Loucy (cell line): ENCODE data around the gene APBB2.

Source experiments
- H2AFZ ChIP-seq: fragments of 200-600 bp; sonication (generic); 2 replicates; pipeline ENCODE4 v1.6.0; 2016; ENCODE audit warnings: antibody characterized with exemption, mild to moderate bottlenecking, low read length, moderate library complexity
- H3F3A ChIP-seq: fragments of 200-600 bp; 2 replicates; pipeline ENCODE4 v1.6.0; 2016; ENCODE audit warnings: antibody characterized with exemption, low read depth, mild to moderate bottlenecking
- H3K27me3 ChIP-seq: fragments of 200-600 bp; sonication (generic); 2 replicates; pipeline ENCODE4 v1.6.1; 2014; ENCODE audit warnings: low read length, mild to moderate bottlenecking; ENCODE audit not compliant: insufficient read depth, poor library complexity, severe bottlenecking
- H3K36me3 ChIP-seq: fragments of 200-600 bp; sonication (generic); 2 replicates; pipeline ENCODE4 v1.6.1; 2016; ENCODE audit warnings: low read length; ENCODE audit not compliant: insufficient read depth
- H3K4me1 ChIP-seq: fragments of 200-600 bp; sonication (generic); 2 replicates; pipeline ENCODE4 v1.5.1; 2014; ENCODE audit warnings: low read length, mild to moderate bottlenecking; ENCODE audit not compliant: insufficient read depth, poor library complexity, severe bottlenecking
- H3K4me2 ChIP-seq: fragments of 200-600 bp; sonication (generic); 2 replicates; pipeline ENCODE4 v1.6.0; 2014; ENCODE audit warnings: antibody characterized with exemption, low read length, low read depth, mild to moderate bottlenecking; ENCODE audit not compliant: poor library complexity, severe bottlenecking
- H3K4me3 ChIP-seq: fragments of 200-600 bp; sonication (generic); 2 replicates; pipeline ENCODE4 v1.5.1; 2014; ENCODE audit warnings: low read length, mild to moderate bottlenecking, mixed read lengths; ENCODE audit not compliant: poor library complexity, severe bottlenecking
- H3K79me2 ChIP-seq: fragments of 200-600 bp; sonication (generic); 2 replicates; pipeline ENCODE4 v1.6.1; 2014; ENCODE audit warnings: low read length; ENCODE audit not compliant: insufficient read depth
- H3K9ac ChIP-seq: fragments of 200-600 bp; sonication (generic); 2 replicates; pipeline ENCODE4 v1.6.0; 2014; ENCODE audit warnings: mild to moderate bottlenecking, low read depth, low read length, moderate library complexity; ENCODE audit not compliant: poor library complexity, severe bottlenecking
- H3K9me2 ChIP-seq: fragments of 200-600 bp; sonication (generic); replicated peaks from 2 replicates; pipeline ENCODE4 v1.6.1; 2016; ENCODE audit warnings: low read depth, low read length, mixed read lengths
- H3K9me3 ChIP-seq: fragments of 200-600 bp; sonication (generic); 2 replicates; pipeline ENCODE4 v1.6.1; 2014; ENCODE audit warnings: mild to moderate bottlenecking, antibody characterized with exemption, low read length, low read depth; ENCODE audit not compliant: insufficient read depth
- H4K20me1 ChIP-seq: fragments of 200-600 bp; sonication (generic); 2 replicates; pipeline ENCODE4 v1.6.0; 2014; ENCODE audit warnings: antibody characterized with exemption, low read length, mild to moderate bottlenecking; ENCODE audit not compliant: insufficient read depth, poor library complexity, severe bottlenecking
- CTCF ChIP-seq: fragments of 200-600 bp; sonication (generic); conservative IDR thresholded peaks from 2 replicates; pipeline ENCODE4 v1.5.1; 2014; ENCODE audit warnings: mild to moderate bottlenecking, antibody characterized with exemption, low read length
- EZH2phosphoT487 ChIP-seq: fragments of 200-600 bp; IDR thresholded peaks from 2 replicates; pipeline ENCODE4 v1.6.1; 2018; ENCODE audit warnings: antibody characterized with exemption, mild to moderate bottlenecking, moderate library complexity, borderline replicate concordance

The APBB2 gene

GRCh38 chr4:40845154-40845835, 369.0 kb downstream of the APBB2 start:
- H2AFZ ChIP-seq = no peak overlapping the region
- H3K4me1 ChIP-seq = no peaks in the 10 kb centered on the region
- H3K79me2 ChIP-seq = no peaks in the 10 kb centered on the region
- H3K4me2 ChIP-seq = no peak overlapping the region
- no peaks in the 10 kb centered on the region for H3K9me2 ChIP-seq
- no peak overlapping the region for H3K4me3 ChIP-seq
- H3K9me3 ChIP-seq = no peaks in the 10 kb centered on the region
- TF ChIP-seq EZH2phosphoT487 (no peak), CTCF (no peak)
- H4K20me1 ChIP-seq = no peaks in the 10 kb centered on the region
- no peaks in the 10 kb centered on the region for H3F3A ChIP-seq
- no peaks in the 10 kb centered on the region for H3K36me3 ChIP-seq
- no peaks in the 10 kb centered on the region for H3K27me3 ChIP-seq
- H3K9ac ChIP-seq = no peak overlapping the region

- Histone ChIP-seq H3K4me3 (no peak overlapping the region), H3K9me3 (no peaks in the 10 kb centered on the region), H3K4me2 (no peak overlapping the region), H3K36me3 (no peaks in the 10 kb centered on the region), H4K20me1 (no peaks in the 10 kb centered on the region), H3F3A (no peaks in the 10 kb centered on the region), H3K9me2 (no peaks in the 10 kb centered on the region), H3K27me3 (no peaks in the 10 kb centered on the region), H2AFZ (no peak overlapping the region), H3K9ac (no peak overlapping the region), H3K4me1 (no peaks in the 10 kb centered on the region), H3K79me2 (no peaks in the 10 kb centered on the region)
- no peak for TF ChIP-seq EZH2phosphoT487
- no peak for TF ChIP-seq CTCF
Observed at GRCh38 chr4:40844261-40844660, 370.1 kb downstream of the APBB2 start.

- TF ChIP-seq CTCF (peak; percentile 75), EZH2phosphoT487 (no peak)
- no peaks in the 10 kb centered on the region for H3K9me2 ChIP-seq
- H3K4me1 ChIP-seq = no peaks in the 10 kb centered on the region
- no peaks in the 10 kb centered on the region for H3F3A ChIP-seq
- no peak overlapping the region for H3K4me2 ChIP-seq
- no peaks in the 10 kb centered on the region for H3K27me3 ChIP-seq
- no peak overlapping the region for H2AFZ ChIP-seq
- no peak overlapping the region for H3K4me3 ChIP-seq
- H4K20me1 ChIP-seq = no peaks in the 10 kb centered on the region
- H3K9me3 ChIP-seq = no peaks in the 10 kb centered on the region
- no peaks in the 10 kb centered on the region for H3K79me2 ChIP-seq
- no peak overlapping the region for H3K9ac ChIP-seq
- no peaks in the 10 kb centered on the region for H3K36me3 ChIP-seq
Observed at GRCh38 chr4:40843696-40844095, 370.6 kb downstream of the APBB2 start.
